GM21360 (cell line): ENCODE measurements around the gene TKT.
A peak's percentile ranks its signal among the peaks of the same experiment; 100 is the strongest.

Experiments
- ATAC-seq: cut with Tn5 transposase; IDR thresholded peaks from one replicate; pipeline ENCODE4 v1.9.1; 2021; ENCODE audit warnings: mild to moderate bottlenecking, moderate library complexity; ENCODE audit not compliant: unreplicated experiment

Gene TKT

GRCh38 chr3:53198256-53198977 lies 57.4 kb downstream of the TKT start:
- no peak for ATAC-seq

- ATAC-seq: peak; percentile 30
Measured at GRCh38 chr3:53196575-53197407, 59.0 kb downstream of the TKT start.

- ATAC-seq: peak; percentile 39
Measured at GRCh38 chr3:53195602-53196574, 59.9 kb downstream of the TKT start.

GRCh38 chr3:53195066-53195450 lies 60.8 kb downstream of the TKT start:
- ATAC-seq: no peak

- no peak for ATAC-seq
Measured at GRCh38 chr3:53194210-53195065, 61.4 kb downstream of the TKT start.

GRCh38 chr3:53193466-53194209 lies 62.2 kb downstream of the TKT start:
- ATAC-seq: no peak

- ATAC-seq: no peak
Measured at GRCh38 chr3:53192608-53193007, 63.2 kb downstream of the TKT start.

- no peak for ATAC-seq
Measured at GRCh38 chr3:53191836-53192480, 63.9 kb downstream of the TKT start.

GRCh38 chr3:53190659-53191058 lies 65.2 kb downstream of the TKT start:
- ATAC-seq: no peak

GRCh38 chr3:53189276-53189675 lies 66.5 kb downstream of the TKT start:
- ATAC-seq: no peak

- no peak for ATAC-seq
Measured at GRCh38 chr3:53188720-53189119, 67.1 kb downstream of the TKT start.

GRCh38 chr3:53188136-53188685 lies 67.6 kb downstream of the TKT start:
- ATAC-seq: no peak

GRCh38 chr3:53187430-53187829 lies 68.4 kb downstream of the TKT start:
- ATAC-seq: no peak

- no peak for ATAC-seq
Measured at GRCh38 chr3:53186726-53187125, 69.1 kb downstream of the TKT start.

GRCh38 chr3:53185761-53186465 lies 69.9 kb downstream of the TKT start:
- no peak for ATAC-seq

- no peak for ATAC-seq
Measured at GRCh38 chr3:53184701-53185100, 71.1 kb downstream of the TKT start.

- no peak for ATAC-seq
Measured at GRCh38 chr3:53183514-53183913, 72.3 kb downstream of the TKT start.

- ATAC-seq: no peak
Measured at GRCh38 chr3:53182764-53183355, 73.0 kb downstream of the TKT start.
